Measurements from ENCODE around the gene ERO1A.

DNA sequence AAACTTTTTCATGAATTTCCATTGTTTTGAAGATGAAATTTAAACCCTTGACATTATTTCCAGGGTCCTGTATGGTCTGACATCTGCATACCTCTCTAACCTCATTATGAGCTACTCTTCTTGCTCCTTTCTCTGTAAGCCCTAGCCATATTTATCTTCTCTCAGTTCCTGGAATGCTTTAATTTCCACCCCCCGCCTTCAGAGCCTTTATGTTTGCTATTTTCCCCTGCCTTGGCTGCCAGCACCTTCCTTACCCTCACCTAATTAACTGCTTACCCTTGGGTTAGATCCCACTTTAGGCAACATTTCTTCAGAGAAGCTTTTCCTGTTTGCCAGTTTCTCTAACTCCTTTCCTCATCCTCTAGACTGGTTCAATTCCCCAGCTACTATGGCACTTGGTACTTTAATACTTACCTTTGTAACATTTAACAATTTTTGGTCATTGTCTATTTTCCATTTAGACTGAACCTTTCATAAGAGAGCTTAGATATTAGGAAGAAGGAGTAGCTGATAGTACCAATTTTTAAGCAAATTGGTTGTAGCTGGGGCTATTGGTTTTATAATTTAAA lies 40.6 kb upstream of the ERO1A start:
- TF ChIP-seq, protein P1, sequence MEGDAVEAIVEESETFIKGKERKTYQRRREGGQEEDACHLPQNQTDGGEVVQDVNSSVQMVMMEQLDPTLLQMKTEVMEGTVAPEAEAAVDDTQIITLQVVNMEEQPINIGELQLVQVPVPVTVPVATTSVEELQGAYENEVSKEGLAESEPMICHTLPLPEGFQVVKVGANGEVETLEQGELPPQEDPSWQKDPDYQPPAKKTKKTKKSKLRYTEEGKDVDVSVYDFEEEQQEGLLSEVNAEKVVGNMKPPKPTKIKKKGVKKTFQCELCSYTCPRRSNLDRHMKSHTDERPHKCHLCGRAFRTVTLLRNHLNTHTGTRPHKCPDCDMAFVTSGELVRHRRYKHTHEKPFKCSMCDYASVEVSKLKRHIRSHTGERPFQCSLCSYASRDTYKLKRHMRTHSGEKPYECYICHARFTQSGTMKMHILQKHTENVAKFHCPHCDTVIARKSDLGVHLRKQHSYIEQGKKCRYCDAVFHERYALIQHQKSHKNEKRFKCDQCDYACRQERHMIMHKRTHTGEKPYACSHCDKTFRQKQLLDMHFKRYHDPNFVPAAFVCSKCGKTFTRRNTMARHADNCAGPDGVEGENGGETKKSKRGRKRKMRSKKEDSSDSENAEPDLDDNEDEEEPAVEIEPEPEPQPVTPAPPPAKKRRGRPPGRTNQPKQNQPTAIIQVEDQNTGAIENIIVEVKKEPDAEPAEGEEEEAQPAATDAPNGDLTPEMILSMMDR (IDR thresholded peaks at IDR 0.05) = no peak
- TF ChIP-seq POLR2A (IDR thresholded peaks at IDR 0.05) = no peak
